Mesenchymal stem cell (in vitro differentiated cells and primary cell): ENCODE data around the gene ME1.

Experiments
- DNase-seq: peaks from one replicate; pipeline ENCODE4 v3.0.0-alpha.2; 2013
- H2AFZ ChIP-seq: one replicate; pipeline ENCODE4 v1.6.1; 2013; ENCODE audit warnings: low read depth, mild to moderate bottlenecking, control low read depth, inconsistent platforms, low read length, moderate library complexity
- H2AK5ac ChIP-seq: 2 replicates; pipeline ENCODE4 v1.6.1; 2013; ENCODE audit warnings: low read length, moderate library complexity, mild to moderate bottlenecking, inconsistent platforms; ENCODE audit not compliant: severe bottlenecking
- H2BK120ac ChIP-seq: one replicate; pipeline ENCODE4 v1.6.1; 2013; ENCODE audit warnings: low read depth, mild to moderate bottlenecking, inconsistent platforms, low read length, moderate library complexity
- H2BK12ac ChIP-seq, 2 experiments: one replicate each; pipeline ENCODE4 v1.6.1; 2013; ENCODE audit warnings: inconsistent platforms in 2 of 2, low read length in 2 of 2, mild to moderate bottlenecking in 2 of 2, moderate library complexity in 2 of 2, control low read depth in 1 of 2
- H2BK15ac ChIP-seq: one replicate; pipeline ENCODE4 v1.6.1; 2013; ENCODE audit warnings: mild to moderate bottlenecking, low read depth, inconsistent platforms; ENCODE audit not compliant: poor library complexity, severe bottlenecking
- H2BK5ac ChIP-seq: 2 replicates; pipeline ENCODE4 v1.6.1; 2013; ENCODE audit warnings: low read depth, mild to moderate bottlenecking, low read length, control low read depth, inconsistent platforms; ENCODE audit not compliant: poor library complexity, severe bottlenecking
- H3K14ac ChIP-seq, 2 experiments: one replicate each; pipeline ENCODE4 v1.6.1; 2013; ENCODE audit warnings: inconsistent platforms in 2 of 2, low read length in 2 of 2, control low read depth in 1 of 2, mild to moderate bottlenecking in 1 of 2, moderate library complexity in 1 of 2
- H3K18ac ChIP-seq, 2 experiments: one replicate each; pipeline ENCODE4 v1.6.1; 2013; ENCODE audit warnings: inconsistent platforms in 2 of 2, low read length in 2 of 2, control low read depth in 1 of 2, low read depth in 1 of 2, mild to moderate bottlenecking in 1 of 2
- H3K23ac ChIP-seq, 2 experiments: one replicate each; pipeline ENCODE4 v1.6.1; 2013; ENCODE audit warnings: inconsistent platforms in 2 of 2, low read length in 2 of 2, mild to moderate bottlenecking in 2 of 2, moderate library complexity in 2 of 2, control low read depth in 1 of 2
- H3K27ac ChIP-seq: 2 replicates; pipeline ENCODE4 v1.5.1; 2013; ENCODE audit warnings: mild to moderate bottlenecking, moderate library complexity, low read length, control low read depth, inconsistent platforms; ENCODE audit not compliant: poor library complexity, severe bottlenecking
- H3K27me3 ChIP-seq, 2 experiments: 2 replicates each; pipeline versions ENCODE4 v1.6.1 to v1.7.0; 2013; ENCODE audit warnings: low read length in 2 of 2, mild to moderate bottlenecking in 2 of 2, moderate library complexity in 2 of 2, control low read depth in 1 of 2, inconsistent platforms in 1 of 2; ENCODE audit not compliant: control insufficient read depth in 1 of 2, insufficient read depth in 1 of 2
- H3K36me3 ChIP-seq, 2 experiments: 2 replicates each; pipeline versions ENCODE4 v1.6.1 to v1.7.0; 2013; ENCODE audit warnings: low read length in 2 of 2, control low read depth in 1 of 2, inconsistent platforms in 1 of 2, low read depth in 1 of 2, mild to moderate bottlenecking in 1 of 2; ENCODE audit not compliant: insufficient read depth in 2 of 2, control insufficient read depth in 1 of 2
- H3K4ac ChIP-seq, 2 experiments: one replicate each; pipeline ENCODE4 v1.6.1; 2013; ENCODE audit warnings: inconsistent platforms in 2 of 2, low read length in 2 of 2, mild to moderate bottlenecking in 2 of 2, moderate library complexity in 2 of 2, control low read depth in 1 of 2, low read depth in 1 of 2
- H3K4me1 ChIP-seq: 2 replicates; pipeline ENCODE4 v1.6.1; 2013; ENCODE audit warnings: low read depth, low read length, control low read depth; ENCODE audit not compliant: control insufficient read depth, insufficient read depth
- H3K4me2 ChIP-seq: 2 replicates; pipeline ENCODE4 v1.6.1; 2013; ENCODE audit warnings: low read length, mild to moderate bottlenecking, inconsistent platforms; ENCODE audit not compliant: poor library complexity, severe bottlenecking
- H3K4me3 ChIP-seq, 2 experiments: 2 replicates each; pipeline versions ENCODE4 v1.5.1 to v1.7.0; 2013; ENCODE audit warnings: low read length in 2 of 2, mild to moderate bottlenecking in 2 of 2, control low read depth in 1 of 2, low read depth in 1 of 2; ENCODE audit not compliant: insufficient read depth in 1 of 2
- H3K79me1 ChIP-seq: replicated peaks from 2 replicates; pipeline ENCODE4 v1.6.1; 2013; ENCODE audit warnings: mild to moderate bottlenecking, control low read depth, low read length, inconsistent platforms; ENCODE audit not compliant: poor library complexity, severe bottlenecking
- H3K9ac ChIP-seq: 2 replicates; pipeline ENCODE4 v1.7.0; 2013; ENCODE audit warnings: mild to moderate bottlenecking, low read length, moderate library complexity
- H3K9me3 ChIP-seq: 2 replicates; pipeline ENCODE4 v1.7.0; 2013; ENCODE audit warnings: mild to moderate bottlenecking, low read length; ENCODE audit not compliant: control insufficient read depth
- H4K8ac ChIP-seq: one replicate; pipeline ENCODE4 v1.6.1; 2013; ENCODE audit warnings: inconsistent platforms, mild to moderate bottlenecking, low read length, moderate library complexity
- H4K91ac ChIP-seq: one replicate; pipeline ENCODE4 v1.6.1; 2013; ENCODE audit warnings: mild to moderate bottlenecking, low read length, inconsistent platforms
- WGBS: methylation state at CpG from one replicate; pipeline ENCODE4 v1.1.7; 2013; ENCODE audit warnings: mixed read lengths; 5-methylcytosine and 5-hydroxymethylcytosine counted together

The ME1 gene

DNA sequence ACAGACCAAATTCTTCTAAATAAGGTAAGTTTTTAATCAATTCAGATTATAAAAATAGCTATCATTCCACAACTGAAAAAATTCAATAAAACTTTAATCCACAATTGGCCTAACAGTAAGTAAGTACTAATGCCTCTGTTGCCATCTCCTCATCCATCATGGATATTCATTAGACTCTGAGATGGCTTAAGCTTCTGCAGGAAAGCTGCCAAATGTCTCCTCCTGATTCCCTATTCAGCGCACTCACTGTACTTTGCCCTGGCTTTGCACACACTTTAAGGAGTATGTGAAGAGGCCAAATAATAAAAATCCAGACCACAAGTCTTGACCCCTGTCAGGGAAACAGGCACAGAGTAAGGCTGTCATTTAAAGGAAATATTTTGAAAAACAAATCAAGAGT, 261.3 kb downstream of the ME1 start:
- no peak overlapping the region for H2BK12ac ChIP-seq

DNA sequence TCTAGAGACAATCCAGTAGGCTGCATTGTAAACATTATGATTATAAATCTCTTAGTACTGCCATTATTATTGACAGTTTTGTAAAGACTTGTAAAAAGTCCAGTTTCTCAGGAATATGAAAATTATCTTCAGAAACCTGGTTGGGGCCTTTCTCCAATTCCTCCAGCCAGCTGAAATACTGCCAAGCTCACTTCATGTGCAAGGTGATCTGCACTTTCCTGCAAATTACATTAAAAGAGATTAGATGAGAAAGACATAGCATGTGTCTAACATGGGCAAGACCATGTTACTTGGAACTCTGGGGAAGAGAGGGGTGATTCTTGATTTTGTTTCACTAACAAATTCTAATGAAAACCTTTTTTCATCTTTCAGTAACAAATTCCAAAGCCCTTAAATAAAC, 261.7 kb downstream of the ME1 start:
- no peak overlapping the region for H3K4me2 ChIP-seq
- H3K27me3 ChIP-seq: no peaks in the 10 kb centered on the region
- no peak overlapping the region for H3K18ac ChIP-seq
- H3K36me3 ChIP-seq: peaks cover 26 to 100% of the 10 kb centered on the region in 2 experiments
- H3K14ac ChIP-seq: no peak overlapping the region
- no peak overlapping the region for H3K4me3 ChIP-seq
- H3K27ac ChIP-seq: no peak overlapping the region
- H2BK120ac ChIP-seq: no peak overlapping the region
- H4K8ac ChIP-seq: no peak overlapping the region
- H2AK5ac ChIP-seq: no peak overlapping the region
- no peak overlapping the region for H3K9ac ChIP-seq
- H3K23ac ChIP-seq: no peak overlapping the region
- H2BK5ac ChIP-seq: no peak overlapping the region
- H2AFZ ChIP-seq: no peak overlapping the region
- H2BK15ac ChIP-seq: no peak overlapping the region
- DNase-seq: no peak
- peaks cover 8% of the 10 kb centered on the region for H3K79me1 ChIP-seq
- H3K4me1 ChIP-seq: no peaks in the 10 kb centered on the region
- H2BK12ac ChIP-seq: no peak overlapping the region
- no peak overlapping the region for H4K91ac ChIP-seq
- no peak overlapping the region for H3K4ac ChIP-seq
- no peaks in the 10 kb centered on the region for H3K9me3 ChIP-seq

More for the DNA sequence above, 261.3 kb downstream of the ME1 start:
- Histone ChIP-seq H4K8ac (no peak overlapping the region), H3K27ac (no peak overlapping the region), H3K4me2 (no peak overlapping the region), H2BK15ac (no peak overlapping the region), H3K79me1 (peaks cover 8% of the 10 kb centered on the region), H3K27me3 (no peaks in the 10 kb centered on the region), H2BK5ac (no peak overlapping the region), H4K91ac (no peak overlapping the region), H3K9ac (no peak overlapping the region), H3K23ac (no peak overlapping the region), H3K9me3 (no peaks in the 10 kb centered on the region), H3K4me1 (no peaks in the 10 kb centered on the region), H2AK5ac (no peak overlapping the region), H3K4me3 (no peak overlapping the region), H3K4ac (no peak overlapping the region), H3K14ac (no peak overlapping the region), H3K18ac (no peak overlapping the region), H2BK120ac (no peak overlapping the region), H2AFZ (no peak overlapping the region), H3K36me3 (peaks cover 26 to 100% of the 10 kb centered on the region in 2 experiments)
- 100% methylated on average over 1 of the region's 1 CpG for WGBS
- DNase-seq: no peak

DNA sequence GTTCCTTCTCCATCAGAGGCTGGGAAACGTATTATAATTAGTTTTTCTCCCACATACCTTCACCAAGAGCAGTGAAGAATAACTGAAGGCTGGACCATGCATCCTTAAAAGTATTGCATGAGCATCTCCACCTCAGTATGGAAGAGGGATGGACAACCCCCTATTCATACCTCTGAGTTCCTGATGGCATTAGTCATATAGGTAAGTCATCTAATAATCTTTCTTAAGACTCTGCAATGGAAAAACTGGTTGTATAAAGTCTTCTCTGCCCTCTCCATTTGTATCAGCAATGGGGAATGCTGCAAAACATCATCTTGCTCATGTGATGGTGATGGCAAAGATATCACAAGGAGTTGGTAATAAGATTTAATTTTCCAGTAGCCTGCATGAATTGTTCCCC, 262.3 kb downstream of the ME1 start:
- H2BK120ac ChIP-seq: no peak overlapping the region
- peaks cover 8% of the 10 kb centered on the region for H3K79me1 ChIP-seq
- H3K27me3 ChIP-seq: no peaks in the 10 kb centered on the region
- no peak overlapping the region for H3K4ac ChIP-seq
- H3K4me3 ChIP-seq: no peak overlapping the region
- H4K8ac ChIP-seq: no peak overlapping the region
- H2BK15ac ChIP-seq: no peak overlapping the region
- H4K91ac ChIP-seq: no peak overlapping the region
- no peak overlapping the region for H3K9ac ChIP-seq
- no peak overlapping the region for H2BK12ac ChIP-seq
- no peak overlapping the region for H3K14ac ChIP-seq
- H3K4me1 ChIP-seq: no peaks in the 10 kb centered on the region
- H3K4me2 ChIP-seq: no peak overlapping the region
- H3K18ac ChIP-seq: no peak overlapping the region
- H2AFZ ChIP-seq: no peak overlapping the region
- WGBS: no CpG with 5 or more reads among the region's 1 CpG
- no peak overlapping the region for H2AK5ac ChIP-seq
- DNase-seq: no peak
- peaks cover 23 to 99% of the 10 kb centered on the region in 2 experiments for H3K36me3 ChIP-seq
- H3K23ac ChIP-seq: no peak overlapping the region
- H3K27ac ChIP-seq: no peak overlapping the region
- H3K9me3 ChIP-seq: no peaks in the 10 kb centered on the region
- no peak overlapping the region for H2BK5ac ChIP-seq

DNA sequence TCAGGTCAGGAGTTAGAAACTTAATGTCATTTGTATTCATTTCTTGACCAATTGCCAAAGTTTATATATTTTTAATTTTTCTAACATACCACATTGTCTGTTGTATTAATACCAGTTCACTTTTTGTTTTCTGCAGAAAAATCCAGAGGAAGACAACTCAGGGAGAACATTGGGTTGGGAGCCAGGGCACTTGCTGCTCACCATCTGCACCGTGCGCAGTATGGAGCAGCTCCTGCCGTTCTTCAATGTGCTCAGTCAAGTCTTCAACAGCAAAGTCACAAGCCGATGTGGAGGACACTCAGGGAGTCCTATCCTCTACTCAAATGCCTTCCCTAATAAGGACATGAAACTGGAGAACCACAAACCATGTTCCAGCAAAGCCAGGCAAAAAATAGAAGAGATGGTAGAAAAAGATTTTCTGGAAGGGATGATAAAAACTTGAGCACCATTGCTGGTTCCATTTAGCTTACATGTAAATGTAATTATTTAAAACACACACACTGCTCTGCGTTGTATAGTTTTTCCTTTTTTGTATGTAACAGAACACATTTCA, 263.0 kb downstream of the ME1 start:
- Histone ChIP-seq H3K36me3 (peaks cover 23 to 99% of the 10 kb centered on the region in 2 experiments), H2BK12ac (no peak overlapping the region), H4K8ac (no peak overlapping the region), H3K9ac (no peak overlapping the region), H2BK15ac (no peak overlapping the region), H3K14ac (no peak overlapping the region), H3K27me3 (no peaks in the 10 kb centered on the region), H2AFZ (no peak overlapping the region), H2AK5ac (no peak overlapping the region), H3K79me1 (peaks cover 8% of the 10 kb centered on the region), H2BK5ac (no peak overlapping the region), H3K4me2 (no peak overlapping the region), H3K9me3 (no peaks in the 10 kb centered on the region), H3K23ac (no peak overlapping the region), H2BK120ac (no peak overlapping the region), H3K4me3 (no peak overlapping the region), H3K4me1 (no peaks in the 10 kb centered on the region), H3K27ac (no peak overlapping the region), H4K91ac (no peak overlapping the region), H3K18ac (no peak overlapping the region), H3K4ac (no peak overlapping the region)
- 100% methylated on average over 3 of the region's 5 CpGs for WGBS
- DNase-seq: no peak
